ENCODE measurements around the gene MICB.

The MICB gene

GRCh38 chr6:31546958-31547726, 49.2 kb downstream of the MICB start, which contains the start of gene NFKBIL1 (continued):
- TF ChIP-seq REST (tag by site-specific recombination; IDR thresholded peaks at IDR 0.05) (peak; percentile 41; the same call in 1 of the 2 replicates), MEIS1 (CRISPR knock-in tag; IDR thresholded peaks at IDR 0.05; ENCODE audit: borderline replicate concordance) (no peak), REPIN1 (tag by site-specific recombination; IDR thresholded peaks at IDR 0.05; ENCODE audit: low read depth) (peak; percentile 77; the same call in 1 of the 2 replicates), ZNF776 (tag by site-specific recombination; IDR thresholded peaks at IDR 0.05; ENCODE audit: borderline replicate concordance) (no peak), ZNF645 (tag by site-specific recombination; IDR thresholded peaks at IDR 0.05) (no peak), SCRT2 (tag by site-specific recombination; IDR thresholded peaks at IDR 0.05) (no peak), ZFP37 (tag by site-specific recombination; IDR thresholded peaks at IDR 0.05) (0 out of 2 replicates have a peak, but pooled peaks have one; percentile 35), ZNF341 (tag by site-specific recombination; IDR thresholded peaks at IDR 0.05; ENCODE audit: low read depth) (peak; percentile 50; the same call in 1 of the 2 replicates), ZNF433 (tag by site-specific recombination; IDR thresholded peaks at IDR 0.05; ENCODE audit: low read depth) (no peak), ZNF157 (tag by site-specific recombination; IDR thresholded peaks at IDR 0.05) (no peak), ZNF391 (tag by site-specific recombination; IDR thresholded peaks at IDR 0.05; ENCODE audit: borderline replicate concordance, low read depth) (no peak; the same call in none of the 2 replicates), ZNF580 (tag by site-specific recombination; IDR thresholded peaks at IDR 0.05) (peak; percentile 94), ZNF670 (tag by site-specific recombination; IDR thresholded peaks at IDR 0.05; ENCODE audit: low read depth) (no peak), SP2 (tag by site-specific recombination; IDR thresholded peaks at IDR 0.05) (peak; percentile 99), ZNF48 (tag by site-specific recombination; IDR thresholded peaks at IDR 0.05) (no peak), ZNF155 (tag by site-specific recombination; IDR thresholded peaks at IDR 0.05) (no peak), ZBTB26 (tag by site-specific recombination; optimal IDR thresholded peaks at IDR 0.05) (peak; percentile 20), KLF7 (tag by site-specific recombination; IDR thresholded peaks at IDR 0.05; ENCODE audit: borderline replicate concordance) (peak; percentile 100), ZNF664 (tag by site-specific recombination; IDR thresholded peaks at IDR 0.05) (no peak; the same call in 1 of the 2 replicates), ZIC2 (tag by site-specific recombination; IDR thresholded peaks at IDR 0.05) (no peak), KLF8 (tag by site-specific recombination; IDR thresholded peaks at IDR 0.05) (peak; percentile 99), ZNF510 (tag by site-specific recombination; IDR thresholded peaks at IDR 0.05; ENCODE audit: insufficient replicate concordance) (no peak), ZNF366 (tag by site-specific recombination; conservative IDR thresholded peaks at IDR 0.05) (peak; percentile 98), ZNF23 (tag by site-specific recombination; IDR thresholded peaks at IDR 0.05; ENCODE audit: borderline replicate concordance) (no peak), PRDM4 (tag by site-specific recombination; IDR thresholded peaks at IDR 0.05) (peak; percentile 43), ZNF324 (tag by site-specific recombination; IDR thresholded peaks at IDR 0.05) (peak; percentile 90), WT1 (tag by site-specific recombination; IDR thresholded peaks at IDR 0.05) (peak; percentile 78), ZNF561 (tag by site-specific recombination; IDR thresholded peaks at IDR 0.05; ENCODE audit: borderline replicate concordance) (peak; percentile 88)
- TF ChIP-seq, protein P1, sequence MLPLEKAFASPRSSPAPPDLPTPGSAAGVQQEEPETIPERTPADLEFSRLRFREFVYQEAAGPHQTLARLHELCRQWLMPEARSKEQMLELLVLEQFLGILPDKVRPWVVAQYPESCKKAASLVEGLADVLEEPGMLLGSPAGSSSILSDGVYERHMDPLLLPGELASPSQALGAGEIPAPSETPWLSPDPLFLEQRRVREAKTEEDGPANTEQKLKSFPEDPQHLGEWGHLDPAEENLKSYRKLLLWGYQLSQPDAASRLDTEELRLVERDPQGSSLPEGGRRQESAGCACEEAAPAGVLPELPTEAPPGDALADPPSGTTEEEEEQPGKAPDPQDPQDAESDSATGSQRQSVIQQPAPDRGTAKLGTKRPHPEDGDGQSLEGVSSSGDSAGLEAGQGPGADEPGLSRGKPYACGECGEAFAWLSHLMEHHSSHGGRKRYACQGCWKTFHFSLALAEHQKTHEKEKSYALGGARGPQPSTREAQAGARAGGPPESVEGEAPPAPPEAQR (tag by site-specific recombination; IDR thresholded peaks at IDR 0.05) = peak; percentile 53; the same call in 1 of the 2 replicates
